Fibroblast of lung (primary cell): ENCODE measurements around the gene TECPR2. TPM values are rescaled to one million over a fixed set of nuclear protein-coding genes. Genes with fewer than 3 reads are reported as not detected.

Experiments used
- DNase-seq, 2 donors: peaks; one replicate each; pipeline versions ENCODE4 v3.0.0 to v3.0.0-alpha.2; 2010; ENCODE audit warnings: low read depth in 2 of 2
- H2AFZ ChIP-seq: 2 replicates; pipeline ENCODE4 v1.5.1; 2012; ENCODE audit warnings: low read length, control low read depth, inconsistent platforms
- H3K27ac ChIP-seq: 2 replicates; pipeline ENCODE4 v1.5.1; 2011; ENCODE audit warnings: low read length, control low read depth; ENCODE audit not compliant: insufficient read depth
- H3K27me3 ChIP-seq: 2 replicates; pipeline ENCODE4 v1.5.1; 2011; ENCODE audit warnings: mild to moderate bottlenecking, low read length; ENCODE audit not compliant: control insufficient read depth, insufficient read depth
- H3K36me3 ChIP-seq: 2 replicates; pipeline ENCODE4 v1.5.1; 2011; ENCODE audit warnings: low read length; ENCODE audit not compliant: control insufficient read depth, insufficient read depth
- H3K4me1 ChIP-seq: 2 replicates; pipeline ENCODE4 v1.5.1; 2011; ENCODE audit warnings: low read length; ENCODE audit not compliant: control insufficient read depth, insufficient read depth; ENCODE audit errors: extremely low read depth
- H3K4me2 ChIP-seq: 2 replicates; pipeline ENCODE4 v1.5.1; 2011; ENCODE audit warnings: low read length, control low read depth; ENCODE audit not compliant: insufficient read depth; ENCODE audit errors: extremely low read depth
- H3K4me3 ChIP-seq, 4 experiments: fragments of 200-600 bp in 1 of 4; sonication (generic) in 1 of 4; replicated peaks in 1 of 4; 2 replicates each; pipeline ENCODE4 v1.5.1; 2011 to 2016; ENCODE audit warnings: low read length in 4 of 4, low read depth in 3 of 4, mild to moderate bottlenecking in 3 of 4, control low read depth in 2 of 4, inconsistent platforms in 1 of 4, mixed read lengths in 1 of 4; ENCODE audit not compliant: insufficient read depth in 1 of 4; ENCODE audit errors: control extremely low read depth in 1 of 4
- H3K79me2 ChIP-seq: 2 replicates; pipeline ENCODE4 v1.5.1; 2012; ENCODE audit warnings: mild to moderate bottlenecking, low read length, inconsistent platforms; ENCODE audit not compliant: control insufficient read depth, insufficient read depth
- H3K9ac ChIP-seq: 2 replicates; pipeline ENCODE4 v1.5.1; 2011; ENCODE audit warnings: mild to moderate bottlenecking, low read length, control low read depth; ENCODE audit not compliant: insufficient read depth
- H3K9me3 ChIP-seq: 2 replicates; pipeline ENCODE4 v1.5.1; 2012; ENCODE audit warnings: low read depth, low read length; ENCODE audit not compliant: control insufficient read depth, insufficient read depth
- H4K20me1 ChIP-seq: 2 replicates; pipeline ENCODE4 v1.5.1; 2011; ENCODE audit warnings: low read length; ENCODE audit not compliant: control insufficient read depth, insufficient read depth; ENCODE audit errors: extremely low read depth
- CTCF ChIP-seq, 2 donors: IDR thresholded peaks in 1 of 2; conservative IDR thresholded peaks in 1 of 2; 1 replicate in 1 of 2; 2 replicates in 1 of 2; pipeline ENCODE4 v1.5.1; 2011 to 2012; ENCODE audit warnings: low read length in 2 of 2, control low read depth in 1 of 2, inconsistent platforms in 1 of 2, low read depth in 1 of 2, mild to moderate bottlenecking in 1 of 2
- EZH2 ChIP-seq: IDR thresholded peaks from 2 replicates; pipeline ENCODE4 v1.5.1; 2012; ENCODE audit warnings: low read length, control low read depth, mild to moderate bottlenecking; ENCODE audit errors: missing control alignments
- polyA plus RNA-seq, 2 donors: library from polyadenylated mRNA; depleted of rRNA in 1 of 2; stranded (reverse) in 1 of 2; unstranded in 1 of 2; fragments of >200 nt; gene quantifications; 2 replicates each; pipeline ENCODE4 v1.2.1, GENCODE V29; 2011 to 2012; ENCODE audit warnings: missing spikeins in 1 of 2
- total RNA-seq: library from RNA; depleted of rRNA; stranded (reverse); fragments of >200 nt; gene quantifications from 2 replicates; pipeline ENCODE4 v1.2.1, GENCODE V29; 2014

The TECPR2 gene
- total and polyA plus RNA-seq, 2 donors (not counting 1 experiment from before 2014, with no cell fraction given): 9.2 to 17.8 TPM

GRCh38 chr14:102528431-102529170, 165.9 kb downstream of the TECPR2 start:
- H3K79me2 ChIP-seq: no peaks in the 10 kb centered on the region
- no peak overlapping the region for H3K4me2 ChIP-seq
- H4K20me1 ChIP-seq: no peaks in the 10 kb centered on the region
- H3K9me3 ChIP-seq: no peaks in the 10 kb centered on the region
- DNase-seq: no peak
- no peak overlapping the region for H2AFZ ChIP-seq
- H3K4me3 ChIP-seq: no peak overlapping the region
- no peak overlapping the region for H3K27ac ChIP-seq
- no peaks in the 10 kb centered on the region for H3K36me3 ChIP-seq
- H3K9ac ChIP-seq: no peak overlapping the region
- no peak for TF ChIP-seq CTCF (conservative IDR thresholded peaks at IDR 0.05 in 1 of 2, IDR thresholded peaks at IDR 0.05 in 1 of 2; ENCODE audit: low read depth in 1 of 2, low read length in 2 of 2)
- H3K4me1 ChIP-seq: peaks cover 8% of the 10 kb centered on the region
- no peaks in the 10 kb centered on the region for H3K27me3 ChIP-seq

GRCh38 chr14:102530828-102531478, 168.2 kb downstream of the TECPR2 start:
- no peaks in the 10 kb centered on the region for H3K36me3 ChIP-seq
- no peak overlapping the region for H2AFZ ChIP-seq
- TF ChIP-seq CTCF (conservative IDR thresholded peaks at IDR 0.05 in 1 of 2, IDR thresholded peaks at IDR 0.05 in 1 of 2; ENCODE audit: low read depth in 1 of 2, low read length in 2 of 2) (no peak), EZH2 (no peak)
- no peak for DNase-seq
- H3K4me1 ChIP-seq: peaks cover 5% of the 10 kb centered on the region
- no peak overlapping the region for H3K4me3 ChIP-seq
- H3K4me2 ChIP-seq: no peak overlapping the region
- no peaks in the 10 kb centered on the region for H3K79me2 ChIP-seq
- no peak overlapping the region for H3K9ac ChIP-seq
- H4K20me1 ChIP-seq: no peaks in the 10 kb centered on the region
- no peaks in the 10 kb centered on the region for H3K27me3 ChIP-seq
- no peaks in the 10 kb centered on the region for H3K9me3 ChIP-seq
- H3K27ac ChIP-seq: no peak overlapping the region

GRCh38 chr14:102532204-102532658, 169.5 kb downstream of the TECPR2 start:
- Histone ChIP-seq H3K36me3 (no peaks in the 10 kb centered on the region), H3K4me3 (no peak overlapping the region)
- peak in 1 of 2 donors; percentile 32 for DNase-seq

More at GRCh38 chr14:102532204-102532658, 169.5 kb downstream of the TECPR2 start:
- Histone ChIP-seq H2AFZ (no peak overlapping the region), H3K27ac (no peak overlapping the region), H3K27me3 (no peaks in the 10 kb centered on the region), H3K4me2 (no peak overlapping the region), H4K20me1 (no peaks in the 10 kb centered on the region), H3K4me1 (peaks cover 5% of the 10 kb centered on the region), H3K9me3 (no peaks in the 10 kb centered on the region), H3K9ac (no peak overlapping the region), H3K79me2 (no peaks in the 10 kb centered on the region)
- no peak for TF ChIP-seq EZH2
- TF ChIP-seq CTCF (conservative IDR thresholded peaks at IDR 0.05 in 1 of 2, IDR thresholded peaks at IDR 0.05 in 1 of 2; ENCODE audit: low read depth in 1 of 2, low read length in 2 of 2): no peak
